GM21381 (cell line): Measurements from ENCODE around the gene MBNL1.

Experiments
- ATAC-seq: cut with Tn5 transposase; IDR thresholded peaks from one replicate; pipeline ENCODE4 v1.9.1; 2021; ENCODE audit warnings: mild to moderate bottlenecking, moderate library complexity; ENCODE audit not compliant: unreplicated experiment

The MBNL1 gene

DNA sequence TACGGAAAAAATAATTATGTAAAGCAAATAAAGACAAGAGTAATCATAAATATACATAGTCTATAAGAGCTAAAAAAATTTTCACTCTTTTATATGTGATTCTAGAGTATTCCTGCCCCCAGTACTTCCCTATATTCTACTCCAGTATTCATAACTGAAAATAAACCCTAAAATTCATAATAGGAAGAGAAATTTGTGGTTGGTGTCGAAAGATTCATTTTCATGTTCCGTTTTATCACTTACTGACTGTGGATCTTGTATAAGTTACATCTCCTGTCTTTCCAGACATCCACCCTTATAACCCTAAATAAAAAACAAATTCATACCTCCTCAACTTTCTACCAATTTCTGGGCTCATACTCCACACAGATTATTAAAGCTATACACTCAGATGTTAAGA lies 16.0 kb upstream of the MBNL1 start:
- ATAC-seq = no peak

DNA sequence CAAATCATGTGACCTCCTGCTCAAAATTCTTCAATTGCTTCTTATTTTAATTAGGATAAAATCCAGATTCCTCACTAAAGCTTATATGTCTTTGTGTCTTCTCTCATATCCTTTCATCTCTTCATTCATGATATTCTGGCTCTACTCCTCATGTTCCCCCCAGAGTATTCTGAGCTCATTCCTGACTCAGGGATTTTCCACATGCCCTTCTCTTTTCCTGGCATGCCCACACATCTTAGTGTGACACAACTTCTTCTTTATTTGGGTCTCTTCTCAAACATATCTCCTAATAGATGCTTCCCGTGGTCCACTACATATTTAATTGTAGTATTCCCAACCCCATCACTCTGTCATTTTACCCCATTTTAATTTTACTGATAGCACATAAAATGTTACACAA lies 15.2 kb upstream of the MBNL1 start:
- no peak for ATAC-seq

DNA sequence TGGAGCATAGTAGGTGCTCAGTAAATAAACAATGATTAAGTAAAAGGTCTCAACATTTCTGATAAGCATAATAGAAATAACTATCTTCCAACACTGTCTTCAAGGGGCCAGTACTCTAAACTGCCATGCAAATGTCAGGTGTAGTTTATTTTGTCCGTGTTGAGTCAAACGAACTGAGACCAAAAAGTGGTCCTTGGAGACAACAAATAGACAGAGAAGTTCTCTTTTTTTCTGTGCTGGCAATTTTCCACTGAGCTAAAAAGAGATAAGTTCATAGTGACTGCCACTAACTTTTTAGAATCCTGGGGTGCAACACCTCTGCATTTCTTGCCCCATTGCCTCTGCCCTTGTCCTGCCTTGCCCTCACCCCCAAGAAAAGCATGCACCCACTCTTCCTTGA lies 14.7 kb upstream of the MBNL1 start:
- no peak for ATAC-seq

DNA sequence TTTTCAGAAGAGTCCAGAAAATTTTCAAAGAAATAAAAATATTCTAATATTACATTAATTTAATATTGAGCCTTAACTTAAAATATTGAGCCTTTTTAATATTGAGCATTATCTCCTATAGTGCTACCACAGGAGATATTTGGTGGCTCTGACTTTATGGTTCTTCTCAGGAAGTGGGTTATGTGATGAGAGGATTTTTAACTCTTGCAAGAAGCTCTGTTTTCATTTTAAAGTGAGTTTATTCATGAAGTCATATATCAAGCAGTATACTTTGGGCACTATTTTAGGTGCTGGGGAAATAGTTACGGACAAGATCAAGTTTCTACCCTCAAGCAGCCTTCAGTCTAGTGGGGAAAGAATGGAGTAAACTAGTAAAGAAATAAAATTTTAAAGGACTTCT lies 13.4 kb upstream of the MBNL1 start:
- no peak for ATAC-seq

DNA sequence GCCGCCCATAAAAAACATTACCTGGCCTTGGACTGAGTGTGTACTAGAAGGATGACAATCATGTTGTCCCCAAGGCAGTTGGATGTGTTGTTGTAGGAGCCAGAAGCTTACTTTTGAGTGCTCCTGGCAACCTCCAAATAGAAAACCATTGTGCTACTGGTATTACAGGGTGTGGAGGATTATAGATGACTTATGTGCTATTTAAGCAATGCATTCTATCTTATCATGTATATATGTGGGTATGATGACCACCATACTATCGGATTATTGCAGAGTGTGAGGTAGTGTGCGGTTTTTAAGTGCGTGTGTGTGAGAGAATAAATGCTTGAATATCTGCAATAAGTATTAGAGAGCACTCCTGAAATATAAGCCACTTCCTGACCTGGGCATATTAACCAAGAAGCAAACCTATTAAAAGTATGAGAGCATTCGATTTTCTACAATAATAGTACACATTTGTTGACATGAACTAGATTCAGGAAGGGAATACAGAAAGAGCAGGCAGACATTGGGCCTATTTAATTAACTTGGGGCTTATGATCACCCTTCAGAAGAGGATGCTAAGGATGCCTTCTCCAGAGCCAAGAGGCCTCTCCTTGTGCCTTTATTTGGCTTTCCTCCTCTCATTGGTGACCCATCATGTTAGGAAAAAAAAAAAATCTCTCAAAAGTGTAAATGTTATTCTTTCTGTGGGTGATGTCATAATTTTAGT lies 11.7 kb upstream of the MBNL1 start:
- ATAC-seq = no peak

DNA sequence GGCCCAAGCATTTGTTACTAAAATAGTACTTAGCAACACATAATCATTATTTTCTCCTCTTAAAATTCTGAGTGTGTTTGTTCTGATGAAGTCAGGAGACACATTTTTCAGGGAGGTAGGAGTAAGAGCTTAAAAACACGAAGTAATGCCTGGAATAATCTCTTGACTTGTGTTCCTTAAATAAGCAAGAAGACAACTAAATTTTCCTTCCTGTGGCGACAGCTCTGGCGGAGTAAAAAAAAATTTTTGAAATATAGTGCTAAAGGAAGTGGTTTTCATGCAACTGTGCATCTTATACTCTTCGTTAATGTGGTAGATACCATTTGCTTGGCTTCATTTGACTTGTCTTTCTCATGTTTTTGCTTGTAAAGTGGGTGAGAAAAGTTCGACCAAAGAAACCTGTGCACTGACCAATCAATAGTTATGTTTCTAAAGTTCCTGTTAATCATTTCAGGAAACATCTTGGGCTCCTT lies 11.1 kb upstream of the MBNL1 start:
- ATAC-seq = peak; percentile 85

DNA sequence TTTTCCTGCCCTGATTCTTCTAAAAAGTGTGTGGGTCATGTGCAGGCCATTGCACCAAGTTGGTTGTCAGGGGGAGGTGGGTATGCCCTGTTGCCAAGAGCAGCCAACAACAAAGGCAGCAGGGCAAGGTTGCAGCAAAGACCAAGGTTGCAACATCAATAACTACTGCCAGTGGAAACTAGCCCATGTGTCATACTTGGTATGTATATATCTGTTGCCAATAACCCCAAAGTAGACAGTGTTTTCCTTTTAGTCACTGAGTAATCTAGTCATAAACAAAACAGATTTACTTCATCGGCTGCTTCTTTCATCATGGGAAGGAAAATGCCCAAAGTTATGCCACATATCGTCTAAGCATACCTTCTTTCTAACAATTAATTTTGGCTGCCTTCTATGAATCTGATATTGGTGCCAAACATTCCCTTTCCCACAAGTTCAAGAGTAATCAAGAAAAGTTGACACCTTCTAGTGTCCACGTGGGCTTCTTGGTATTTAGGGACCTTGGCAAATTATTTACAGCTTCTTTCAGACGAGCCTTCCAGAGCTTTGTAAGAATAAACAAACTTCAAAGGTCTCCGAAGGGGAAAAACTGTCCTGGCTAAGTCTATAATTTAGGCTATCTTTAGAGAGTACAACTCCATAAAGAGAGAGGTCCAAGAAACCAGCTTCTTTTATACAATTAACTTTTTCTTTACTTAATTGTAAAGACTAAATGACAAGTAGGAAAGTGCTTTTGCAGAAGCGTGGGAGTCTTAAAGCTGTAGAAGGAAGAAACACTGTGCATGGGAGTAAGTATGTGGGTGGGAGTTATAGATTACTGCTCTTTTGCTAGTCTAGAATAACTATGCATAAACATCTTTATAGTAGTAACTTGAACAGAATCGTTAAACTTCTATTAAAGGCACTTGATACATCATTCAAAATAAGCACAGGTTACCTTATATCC lies 10.0 kb upstream of the MBNL1 start:
- no peak for ATAC-seq

DNA sequence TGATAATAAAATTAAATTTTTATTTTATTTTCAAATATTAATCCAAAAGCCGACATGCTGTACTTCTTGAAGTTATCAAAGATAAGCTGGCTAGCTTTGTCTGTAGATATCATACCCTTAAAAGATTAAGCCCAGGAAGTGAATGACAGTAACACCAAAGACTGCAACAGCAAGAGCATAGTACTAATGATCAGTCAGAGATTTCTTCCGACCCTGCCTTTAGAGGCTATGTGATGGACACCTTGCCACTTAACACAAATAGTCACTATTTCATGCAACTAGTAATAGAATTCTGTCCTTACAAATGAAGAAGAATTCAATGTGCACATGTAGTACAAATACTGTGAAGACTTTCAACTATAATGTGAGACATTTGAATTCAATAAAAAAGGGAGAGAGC lies 9.3 kb upstream of the MBNL1 start:
- no peak for ATAC-seq

DNA sequence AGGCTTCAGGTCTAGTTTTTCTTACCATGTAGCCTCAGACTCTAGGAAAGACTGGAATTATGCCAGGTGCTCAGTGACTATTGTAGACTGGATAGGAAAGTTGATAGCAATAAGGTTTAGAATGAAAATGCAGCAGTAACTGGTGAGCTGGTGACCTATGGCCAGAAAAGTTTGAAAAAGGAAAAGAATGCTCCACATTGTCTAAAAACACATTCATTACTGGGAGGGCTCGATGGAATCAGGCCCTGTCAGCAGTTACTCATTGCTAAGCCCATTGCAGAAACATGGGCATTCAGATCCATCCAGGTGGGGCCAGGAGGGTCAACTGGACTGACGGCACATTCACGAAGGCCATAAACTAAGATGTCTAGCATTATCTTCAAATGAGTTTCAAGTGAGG lies 8.7 kb upstream of the MBNL1 start:
- no peak for ATAC-seq

DNA sequence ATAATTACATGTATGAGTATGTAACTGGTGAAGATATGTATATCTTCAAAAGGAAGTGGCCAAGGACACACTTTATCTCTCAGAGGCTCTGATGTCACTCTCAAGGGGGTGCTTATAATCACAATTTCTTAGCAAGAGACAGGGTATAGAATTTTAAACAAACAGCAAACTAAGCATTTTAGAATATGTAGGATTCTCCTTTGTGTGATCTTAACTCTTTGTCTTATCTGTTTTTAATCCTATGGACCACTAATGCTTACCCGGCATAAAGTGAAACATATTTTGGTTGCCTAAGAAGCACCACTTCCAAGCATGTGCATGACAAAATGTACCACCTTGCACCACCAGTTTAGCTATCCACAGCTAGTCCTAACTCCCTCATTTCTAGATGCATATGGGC lies 8.2 kb upstream of the MBNL1 start:
- no peak for ATAC-seq

DNA sequence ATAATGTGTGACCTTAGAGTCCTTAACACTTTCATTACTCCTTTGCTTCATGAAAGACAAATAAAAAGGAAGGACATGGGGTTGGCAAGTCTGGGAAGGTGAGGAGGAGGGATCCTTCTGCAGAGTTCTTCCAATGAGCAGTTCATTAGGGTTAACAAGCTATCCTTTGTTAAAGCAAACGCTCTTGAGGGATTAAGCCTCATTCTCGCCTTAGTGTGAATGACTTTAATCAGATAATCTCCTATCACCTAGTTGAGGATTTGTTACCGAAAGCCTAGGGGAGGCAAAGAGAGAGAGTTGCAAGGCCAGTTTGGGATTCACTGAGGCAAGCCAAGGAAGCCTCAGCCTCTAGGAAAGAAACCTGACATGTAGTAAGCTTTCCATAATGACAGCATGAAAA lies 7.4 kb upstream of the MBNL1 start:
- no peak for ATAC-seq

DNA sequence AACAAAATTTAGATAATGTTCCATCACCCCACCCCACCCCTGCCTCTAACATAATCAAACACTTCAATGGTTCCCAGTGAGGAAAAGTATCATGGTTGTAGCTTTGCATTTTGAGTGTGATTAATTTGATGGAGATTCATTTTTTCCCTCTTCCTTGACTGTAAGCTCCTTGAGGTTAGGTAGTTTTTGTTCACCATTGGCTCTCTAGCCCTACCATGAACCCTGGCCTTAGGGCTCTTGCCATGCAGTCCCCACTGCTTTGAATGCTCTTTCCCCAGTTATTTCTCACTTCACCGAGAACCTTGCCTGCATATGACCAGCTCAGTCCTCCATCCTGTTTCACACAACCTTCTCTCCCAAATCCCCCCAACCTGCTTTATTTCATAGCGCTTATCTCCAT lies 5.0 kb upstream of the MBNL1 start:
- ATAC-seq = no peak

DNA sequence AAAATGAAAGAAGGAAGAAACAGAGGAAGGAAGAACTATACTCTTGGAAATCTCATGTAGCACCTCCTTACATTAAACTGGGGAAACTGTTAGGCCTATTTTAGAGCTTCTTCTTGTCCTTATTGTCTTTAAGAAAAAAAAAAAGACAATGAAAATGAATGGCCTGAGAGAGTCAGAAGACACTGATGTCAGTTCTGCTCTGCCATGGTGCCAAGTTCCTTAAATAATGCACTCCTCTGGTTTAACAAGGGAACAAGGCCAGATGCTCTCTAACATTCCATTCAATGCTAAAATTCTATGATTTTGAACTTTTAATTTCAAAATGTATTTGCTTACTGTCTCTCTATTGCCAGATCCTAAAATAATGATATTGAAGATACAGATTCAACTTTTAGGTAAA lies 4.4 kb upstream of the MBNL1 start:
- ATAC-seq = no peak

DNA sequence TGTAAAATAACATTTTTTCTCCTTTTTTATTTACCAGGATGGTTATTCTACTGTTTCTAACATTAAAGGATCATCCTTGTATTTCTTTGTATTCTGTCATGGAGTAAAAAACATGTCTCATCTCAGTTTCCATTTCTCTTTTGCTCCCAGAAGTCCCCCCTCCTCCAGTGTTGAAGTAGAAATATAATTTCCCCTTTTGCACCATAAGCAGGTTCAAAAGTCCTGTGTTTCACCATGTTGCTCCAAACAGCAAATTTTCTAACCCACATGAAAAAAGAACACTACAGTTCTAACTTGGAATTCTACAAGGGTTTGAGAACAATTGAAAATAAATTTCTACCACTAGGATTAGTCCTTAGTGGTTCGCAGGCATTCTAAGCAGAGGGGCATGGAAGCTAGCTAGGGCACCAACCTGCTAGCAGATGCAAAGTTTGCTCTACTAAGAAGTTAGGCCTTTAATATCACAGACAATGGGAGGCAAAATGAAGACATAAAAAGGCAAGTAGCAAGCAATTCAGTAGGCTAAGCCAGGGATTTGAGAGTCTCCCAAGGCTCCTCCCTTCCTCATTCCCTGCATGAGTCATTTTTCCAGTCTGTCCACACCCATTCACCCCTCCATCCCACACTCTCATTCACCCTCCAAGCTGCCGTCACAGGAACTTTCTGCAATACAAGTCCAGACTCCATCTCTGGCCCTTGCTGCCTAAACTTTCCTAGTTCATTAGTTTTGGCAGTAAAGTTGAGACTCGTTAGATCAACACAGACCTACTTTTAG lies 2.3 kb upstream of the MBNL1 start:
- ATAC-seq = no peak

DNA sequence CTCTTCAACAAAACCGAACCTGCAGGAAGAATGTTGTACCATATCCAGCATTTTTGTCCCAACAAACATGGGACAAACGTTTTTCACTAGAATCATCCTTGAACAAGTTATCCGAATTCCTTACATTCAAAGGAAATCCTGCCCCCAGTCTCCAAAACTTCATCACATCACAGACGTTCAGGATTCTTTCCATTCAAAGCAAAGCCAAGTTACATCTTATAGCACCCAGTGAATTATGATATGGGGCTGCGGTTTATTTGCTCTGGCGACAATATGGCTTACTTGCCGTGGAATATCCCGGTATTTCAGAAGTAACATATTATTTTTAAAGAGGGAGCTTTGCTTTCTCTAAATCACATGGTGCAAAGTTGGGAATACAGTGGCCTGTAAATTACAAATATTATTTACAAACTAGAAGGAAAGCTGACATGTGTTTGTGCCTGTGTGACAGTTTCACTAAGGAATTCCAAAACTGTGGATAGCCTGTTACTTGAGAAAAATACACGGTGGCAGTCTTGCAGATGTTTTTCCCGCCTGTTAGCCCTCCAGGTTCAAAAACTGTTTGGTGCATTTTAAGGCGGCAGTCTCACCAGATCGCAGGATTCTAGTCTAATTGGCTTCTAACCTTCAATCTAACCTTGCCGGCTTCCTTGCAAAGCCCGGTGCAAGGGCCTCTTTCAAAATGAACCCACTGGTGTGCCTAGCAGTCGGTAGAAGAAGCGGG lies 736 bp upstream of the MBNL1 start:
- ATAC-seq = no peak

DNA sequence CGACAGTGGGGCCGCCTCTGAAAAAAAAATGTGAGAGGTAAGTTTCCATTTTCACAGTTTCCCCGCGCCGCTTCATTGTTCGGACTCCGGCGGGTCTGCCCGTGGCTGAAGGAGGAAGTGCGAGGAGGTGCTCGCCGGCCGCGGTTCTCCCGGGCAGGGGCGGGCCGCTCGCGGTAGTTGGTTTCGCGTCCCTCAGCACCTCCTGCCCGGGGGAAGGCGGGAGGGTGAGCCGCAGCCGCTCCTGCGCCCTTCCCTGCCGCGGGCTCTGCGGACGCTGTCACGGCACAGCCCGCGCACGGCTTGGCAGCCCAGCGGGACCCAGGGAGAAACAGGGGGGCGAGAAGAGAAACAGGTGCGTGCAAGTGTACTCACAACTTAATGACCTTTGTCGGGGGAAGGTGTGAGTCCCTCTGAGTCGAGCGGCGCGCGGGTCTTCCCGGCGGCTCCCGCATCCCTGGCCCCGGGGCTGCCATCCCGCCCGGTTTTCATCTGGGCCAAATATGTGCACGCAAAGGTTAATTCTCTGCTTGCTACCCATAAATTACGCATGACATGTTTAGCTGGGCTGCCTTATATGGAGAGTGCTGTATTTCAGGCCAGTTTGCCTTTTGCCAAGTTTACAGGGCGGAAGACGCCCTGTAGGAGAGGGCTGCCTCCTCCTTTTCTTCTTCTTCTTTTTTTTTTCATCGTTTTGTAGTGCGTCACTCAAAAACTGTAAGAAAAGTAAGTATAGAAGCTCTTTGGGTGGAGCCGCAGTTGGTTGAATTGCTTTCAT lies 514 bp downstream of the MBNL1 start:
- ATAC-seq = peak; percentile 62

DNA sequence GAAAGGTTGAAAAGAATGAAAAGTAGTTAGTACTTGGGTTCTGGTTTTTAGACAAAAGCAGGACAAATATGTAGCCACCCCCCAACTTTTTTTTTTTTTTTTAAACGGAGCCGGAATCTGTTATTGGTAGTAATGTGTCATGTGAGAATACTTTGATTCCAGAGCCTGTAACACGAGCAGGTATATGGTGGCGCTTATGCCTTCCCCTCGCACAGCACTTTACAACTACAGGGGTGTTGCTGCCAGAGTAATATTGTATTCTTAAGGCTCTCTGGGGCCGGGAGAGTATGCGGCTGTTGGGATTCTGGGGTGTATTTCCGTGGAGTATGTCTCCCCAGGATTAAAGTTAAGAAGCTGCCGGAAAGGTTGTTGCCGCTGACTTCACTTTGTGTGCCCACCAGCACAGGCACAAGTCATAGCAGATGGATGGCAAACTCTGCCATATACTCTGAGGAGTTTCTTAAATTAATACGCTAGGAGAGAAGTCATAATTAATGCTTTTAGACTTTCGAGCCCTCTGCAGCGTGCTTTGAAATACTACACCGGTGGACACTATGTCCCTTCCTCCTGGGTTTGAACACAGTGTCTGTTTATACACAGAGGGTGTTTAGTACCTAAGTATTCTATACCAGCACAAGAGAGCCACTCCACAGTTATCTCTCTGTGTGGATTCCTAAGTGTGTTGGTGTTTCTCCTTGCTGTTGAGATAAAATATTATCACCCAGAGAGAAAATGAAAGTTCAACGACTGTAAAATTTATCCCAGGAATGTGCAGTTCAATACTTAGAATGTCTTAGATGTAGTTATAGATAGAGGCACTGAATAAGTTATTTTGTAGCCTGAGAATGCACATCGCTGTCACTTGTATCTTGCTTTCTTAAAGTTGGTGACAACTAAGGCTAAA lies 1.4 kb downstream of the MBNL1 start:
- ATAC-seq = no peak

DNA sequence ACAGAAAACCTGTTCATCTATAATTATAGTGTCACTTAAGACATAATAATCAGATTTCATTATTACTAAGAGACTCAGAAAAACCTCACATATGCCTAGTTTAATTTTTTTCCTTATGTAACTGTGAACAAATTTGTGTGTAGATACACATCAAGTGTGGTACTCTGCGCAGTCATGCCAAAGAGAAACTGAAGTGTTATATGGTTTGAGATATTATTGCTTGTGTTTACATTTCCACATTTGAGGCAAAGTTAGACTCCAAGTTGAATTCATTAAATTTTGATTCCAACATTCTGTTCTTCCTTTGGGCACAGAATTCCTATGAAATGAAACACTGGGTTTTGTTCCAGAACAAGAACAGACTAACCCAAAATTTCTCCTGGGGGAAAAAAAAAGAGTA lies 2.2 kb downstream of the MBNL1 start:
- ATAC-seq = no peak
